Sigmoid colon (tissue), 7 donors: Measurements from ENCODE around the gene HMCN1. TPM values are rescaled to one million over a fixed set of nuclear protein-coding genes. Genes with fewer than 3 reads are reported as not detected.
"Not testable (repeated sequence)": the region's sequence is repeated elsewhere in the genome, so short reads cannot be mapped to it uniquely, and the experiment has no call there.

Experiments
- DNase-seq: peaks from one replicate; pipeline ENCODE4 v3.0.0-alpha.2; 2019
- H3K27ac ChIP-seq, 4 donors: fragments of 200-600 bp; sonication (generic); one replicate each; pipeline ENCODE4 v1.5.1; 2016 to 2019; ENCODE audit warnings: mild to moderate bottlenecking in 1 of 4
- H3K27me3 ChIP-seq, 3 donors: fragments of 200-600 bp; sonication (generic); one replicate each; pipeline ENCODE4 v1.5.1; 2019; ENCODE audit warnings: mild to moderate bottlenecking in 1 of 3
- H3K36me3 ChIP-seq, 4 donors: fragments of 200-600 bp; sonication (generic); one replicate each; pipeline ENCODE4 v1.5.1; 2016 to 2019
- H3K4me1 ChIP-seq, 4 donors: fragments of 200-600 bp; sonication (generic); one replicate each; pipeline ENCODE4 v1.5.1; 2017 to 2019
- H3K4me3 ChIP-seq, 4 donors: fragments of 200-600 bp; sonication (generic); one replicate each; pipeline ENCODE4 v1.5.1; 2017 to 2019; ENCODE audit warnings: mild to moderate bottlenecking in 2 of 4, moderate library complexity in 1 of 4
- H3K9me3 ChIP-seq, 4 donors: fragments of 200-600 bp in 3 of 4; sonication (generic) in 3 of 4; one replicate each; pipeline versions ENCODE4 v1.5.1 to v1.6.1; 2013 to 2019
- CTCF ChIP-seq, 4 experiments: fragments of 450-650 bp in 3 of 4; fragments of 200-600 bp in 1 of 4; IDR thresholded peaks; one replicate each; pipeline ENCODE4 v1.5.1; 2016 to 2019; ENCODE audit warnings: antibody characterized with exemption in 4 of 4, mild to moderate bottlenecking in 3 of 4, moderate library complexity in 2 of 4
- EP300 ChIP-seq, 4 donors: sonication (generic); formaldehyde crosslinking; IDR thresholded peaks; one replicate each; pipeline ENCODE4 v1.6.1; 2017; ENCODE audit warnings: antibody characterized with exemption in 4 of 4
- POLR2A ChIP-seq, 2 donors: fragments of 450-650 bp; IDR thresholded peaks; one replicate each; pipeline ENCODE4 v1.6.1; 2016; ENCODE audit warnings: antibody characterized with exemption in 2 of 2, mild to moderate bottlenecking in 2 of 2, moderate library complexity in 2 of 2
- POLR2AphosphoS5 ChIP-seq, 4 donors: sonication (generic); formaldehyde crosslinking; IDR thresholded peaks; one replicate each; pipeline ENCODE4 v1.6.1; 2017; ENCODE audit warnings: antibody characterized with exemption in 4 of 4
- WGBS, 2 donors: extraction: QIAGEN DNeasy Blood & Tissue Kit; methylation state at CpG; one replicate each; pipeline ENCODE4 v1.1.7; 2013; 5-methylcytosine and 5-hydroxymethylcytosine counted together
- intact Hi-C: fragments of 100-400 bp; cut with DNase I; formaldehyde crosslinking; loops from one replicate; pipeline ENCODE4 v1.15.1; 2023
- polyA plus RNA-seq, 3 donors: library from polyadenylated mRNA; stranded (reverse); fragments of 200-250 nt; gene quantifications; one replicate each; pipeline ENCODE4 v1.2.3, GENCODE V29; 2013
- total RNA-seq, 4 donors: library from RNA; depleted of rRNA; stranded (reverse); fragments of >200 nt; gene quantifications; one replicate each; pipeline ENCODE4 v1.1.0, GENCODE V29; 2016
- donor health status: healthy with polysubstance abuse.
- donor health status: Bipolar disorder and iron deficiency.
- donor health status: healthy.

Gene HMCN1
- total and polyA plus RNA-seq, 7 donors, result under 0.01 to 22.7 (median 6.7) TPM

GRCh38 chr1:186152227-186152619, 418.0 kb downstream of the HMCN1 start:
- Histone ChIP-seq H3K4me1 (peaks cover 0 to 32% (median 24%) of the 10 kb centered on the region in 4 donors), H3K27me3 (no peaks in the 10 kb centered on the region), H3K4me3 (no peak overlapping the region), H3K27ac (peak overlapping the region in 2 of 4 donors; percentile 48 to 56), H3K36me3 (peaks cover 0 to 4% (median 0%) of the 10 kb centered on the region in 4 donors), H3K9me3 (no peaks in the 10 kb centered on the region)
- TF ChIP-seq CTCF (IDR thresholded peaks at IDR 0.05) (no peak), POLR2A (IDR thresholded peaks at IDR 0.05) (no peak), EP300 (IDR thresholded peaks at IDR 0.05) (no peak), POLR2AphosphoS5 (IDR thresholded peaks at IDR 0.05) (no peak)
- intact Hi-C loops, result no loop called here
- no peak for DNase-seq
- 76 to 84% methylated on average over 3 of the region's 3 CpGs for WGBS, 2 donors

DNA sequence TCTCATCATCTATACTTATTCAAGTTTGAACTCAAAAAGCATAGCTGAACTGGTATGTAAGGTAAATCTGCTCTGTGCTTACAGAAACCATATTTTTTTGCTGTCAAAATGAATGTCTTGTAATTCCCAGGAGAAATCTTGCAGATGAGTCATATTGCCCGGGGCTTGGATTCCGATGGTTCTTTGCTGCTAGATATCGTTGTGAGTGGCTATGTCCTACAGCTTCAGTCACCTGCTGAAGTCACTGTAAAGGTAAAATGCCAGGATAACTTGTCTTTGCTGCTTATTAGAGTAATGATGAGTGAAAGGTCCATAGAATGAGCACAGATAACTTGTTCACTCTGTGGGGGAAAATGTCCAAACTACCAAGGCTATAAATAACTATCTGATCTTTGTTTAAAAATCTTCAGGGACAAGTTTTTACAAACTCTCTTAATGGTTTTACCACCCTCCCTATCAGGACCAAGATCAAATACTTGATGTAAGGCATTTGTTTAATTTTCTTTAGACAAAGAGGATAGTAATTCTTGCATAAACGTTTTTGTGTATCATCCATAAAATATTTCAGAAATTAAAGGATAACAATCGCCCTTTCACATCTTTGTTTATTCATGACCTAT, 418.5 kb downstream of the HMCN1 start:
- WGBS, 2 donors, result 50 to 62% methylated on average over 5 of the region's 5 CpGs
- TF ChIP-seq EP300 (IDR thresholded peaks at IDR 0.05) (no peak), POLR2A (IDR thresholded peaks at IDR 0.05) (no peak), CTCF (IDR thresholded peaks at IDR 0.05) (no peak), POLR2AphosphoS5 (IDR thresholded peaks at IDR 0.05) (no peak)
- intact Hi-C loops, result no loop called here
- peaks cover 0 to 4% (median 0%) of the 10 kb centered on the region in 4 donors for H3K36me3 ChIP-seq
- no peaks in the 10 kb centered on the region for H3K9me3 ChIP-seq
- no peak overlapping the region for H3K4me3 ChIP-seq
- peak overlapping the region in 2 of 4 donors; percentile 48 to 56 for H3K27ac ChIP-seq
- H3K4me1 ChIP-seq, result peaks cover 0 to 32% (median 24%) of the 10 kb centered on the region in 4 donors
- H3K27me3 ChIP-seq, result no peaks in the 10 kb centered on the region
- DNase-seq, result no peak

GRCh38 chr1:186154651-186155050, 420.5 kb downstream of the HMCN1 start:
- intact Hi-C loops, result no loop called here

DNA sequence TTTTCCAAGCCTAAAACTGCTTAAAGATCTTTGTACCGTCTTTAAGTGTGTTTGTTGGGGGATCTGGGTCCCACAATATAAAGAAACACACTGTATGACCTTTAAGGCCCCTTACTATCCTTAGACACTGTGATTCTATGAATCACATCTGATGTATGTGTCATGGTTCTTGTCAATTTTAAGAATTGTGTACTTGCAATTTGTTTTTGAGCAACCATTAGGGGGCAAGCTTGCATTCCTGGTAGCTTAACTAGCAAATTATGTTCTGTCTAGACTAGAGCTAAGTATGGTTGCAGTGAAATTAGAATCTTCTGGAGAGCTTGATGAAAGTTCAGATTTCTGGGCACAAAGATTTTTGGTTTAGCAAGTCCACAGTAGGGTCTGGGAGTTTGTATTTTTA, 421.4 kb downstream of the HMCN1 start:
- H3K36me3 ChIP-seq, result peaks cover 0 to 4% (median 0%) of the 10 kb centered on the region in 4 donors
- H3K27me3 ChIP-seq, result no peaks in the 10 kb centered on the region
- WGBS, 2 donors, result 74 to 81% methylated on average over 1 of the region's 1 CpG
- TF ChIP-seq POLR2A (IDR thresholded peaks at IDR 0.05), result no peak
- peak in 2 of 4 experiments; percentile 15 to 19 for TF ChIP-seq CTCF (IDR thresholded peaks at IDR 0.05)
- H3K4me1 ChIP-seq, result peaks cover 0 to 29% (median 23%) of the 10 kb centered on the region in 4 donors
- H3K4me3 ChIP-seq, result no peak overlapping the region
- no peak for DNase-seq
- intact Hi-C loops, result no loop called here
- H3K9me3 ChIP-seq, result no peaks in the 10 kb centered on the region
- no peak overlapping the region for H3K27ac ChIP-seq

More at GRCh38 chr1:186154651-186155050, 420.5 kb downstream of the HMCN1 start:
- no peaks in the 10 kb centered on the region for H3K9me3 ChIP-seq
- TF ChIP-seq CTCF (IDR thresholded peaks at IDR 0.05), result no peak
- TF ChIP-seq EP300 (IDR thresholded peaks at IDR 0.05), result no peak
- no peak for TF ChIP-seq POLR2AphosphoS5 (IDR thresholded peaks at IDR 0.05)
- TF ChIP-seq POLR2A (IDR thresholded peaks at IDR 0.05), result no peak
- peaks cover 0 to 32% (median 24%) of the 10 kb centered on the region in 4 donors for H3K4me1 ChIP-seq
- DNase-seq, result no peak
- no peaks in the 10 kb centered on the region for H3K27me3 ChIP-seq
- H3K4me3 ChIP-seq, result no peak overlapping the region
- peaks cover 0 to 4% (median 0%) of the 10 kb centered on the region in 4 donors for H3K36me3 ChIP-seq
- H3K27ac ChIP-seq, result no peak overlapping the region
- 67 to 68% methylated on average over 1 of the region's 1 CpG for WGBS, 2 donors

GRCh38 chr1:186162895-186163294, 428.7 kb downstream of the HMCN1 start:
- H3K4me1 ChIP-seq, H3K27ac ChIP-seq, H3K9me3 ChIP-seq, H3K4me3 ChIP-seq, DNase-seq, H3K27me3 ChIP-seq, intact Hi-C loops, H3K36me3 ChIP-seq: not testable (repeated sequence)
- WGBS, 2 donors, result 44 to 87% methylated on average over 7 of the region's 7 CpGs
